HG02588 (cell line): ENCODE measurements around the gene LANCL2.
A peak's percentile ranks its signal among the peaks of the same experiment; 100 is the strongest.
"Not testable (repeated sequence)": the region's sequence is repeated elsewhere in the genome, so short reads cannot be mapped to it uniquely, and the experiment has no call there.

Experiments used
- ATAC-seq: cut with Tn5 transposase; IDR thresholded peaks from one replicate; pipeline ENCODE4 v1.9.1; 2021; ENCODE audit warnings: mild to moderate bottlenecking, moderate library complexity; ENCODE audit not compliant: unreplicated experiment

The LANCL2 gene, protein sequence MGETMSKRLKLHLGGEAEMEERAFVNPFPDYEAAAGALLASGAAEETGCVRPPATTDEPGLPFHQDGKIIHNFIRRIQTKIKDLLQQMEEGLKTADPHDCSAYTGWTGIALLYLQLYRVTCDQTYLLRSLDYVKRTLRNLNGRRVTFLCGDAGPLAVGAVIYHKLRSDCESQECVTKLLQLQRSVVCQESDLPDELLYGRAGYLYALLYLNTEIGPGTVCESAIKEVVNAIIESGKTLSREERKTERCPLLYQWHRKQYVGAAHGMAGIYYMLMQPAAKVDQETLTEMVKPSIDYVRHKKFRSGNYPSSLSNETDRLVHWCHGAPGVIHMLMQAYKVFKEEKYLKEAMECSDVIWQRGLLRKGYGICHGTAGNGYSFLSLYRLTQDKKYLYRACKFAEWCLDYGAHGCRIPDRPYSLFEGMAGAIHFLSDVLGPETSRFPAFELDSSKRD

DNA sequence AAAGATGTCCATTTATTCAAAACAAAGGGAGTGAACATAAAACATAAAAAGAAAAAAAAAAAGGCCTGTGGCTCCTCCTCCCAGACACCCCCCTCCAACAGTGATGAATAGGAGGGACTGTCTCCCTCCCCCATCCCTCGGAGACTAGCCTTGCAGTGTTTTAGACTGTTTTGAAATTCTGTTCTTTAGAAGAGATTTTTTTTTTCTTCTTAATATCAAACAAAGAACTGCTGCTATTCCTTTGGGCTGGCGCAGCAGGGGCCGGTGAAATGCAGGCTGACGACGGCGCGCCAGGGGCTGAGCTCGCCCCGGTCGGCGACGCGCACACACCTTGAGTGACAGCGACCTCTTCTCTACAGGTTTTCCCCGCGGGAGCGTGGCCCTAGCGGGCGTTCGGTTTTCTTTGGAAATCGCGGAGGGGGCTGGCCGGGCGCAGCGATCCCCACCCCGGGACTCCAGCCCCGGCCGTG is at the start of gene LANCL2:
LANCL2 (plus strand) TSS at position 133 of the 470 bp plus-strand sequence. CDS start 689 bp downstream, outside the sequence.
- peak; percentile 38 for ATAC-seq

DNA sequence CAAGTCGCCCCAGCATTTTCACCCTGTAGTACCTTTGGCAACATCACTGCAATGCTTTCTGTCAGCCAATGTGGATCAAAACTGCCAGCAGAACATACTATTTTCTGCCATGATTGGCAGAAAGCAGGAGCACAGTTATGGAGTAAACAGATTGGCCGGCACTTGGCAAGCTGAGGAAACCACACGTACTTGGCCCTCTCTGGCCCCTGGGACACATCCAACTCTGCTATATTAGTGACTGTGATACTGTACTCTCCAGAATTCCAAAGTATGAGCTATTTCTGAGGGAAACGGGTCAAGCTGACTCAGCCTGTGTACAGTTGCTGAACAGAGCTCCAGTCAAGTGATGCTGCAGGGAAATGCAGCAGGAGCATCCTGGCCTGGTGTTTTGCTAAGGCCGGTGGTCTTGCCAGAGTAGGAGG is 39.8 kb upstream of the LANCL2 start:
- no peak for ATAC-seq

DNA sequence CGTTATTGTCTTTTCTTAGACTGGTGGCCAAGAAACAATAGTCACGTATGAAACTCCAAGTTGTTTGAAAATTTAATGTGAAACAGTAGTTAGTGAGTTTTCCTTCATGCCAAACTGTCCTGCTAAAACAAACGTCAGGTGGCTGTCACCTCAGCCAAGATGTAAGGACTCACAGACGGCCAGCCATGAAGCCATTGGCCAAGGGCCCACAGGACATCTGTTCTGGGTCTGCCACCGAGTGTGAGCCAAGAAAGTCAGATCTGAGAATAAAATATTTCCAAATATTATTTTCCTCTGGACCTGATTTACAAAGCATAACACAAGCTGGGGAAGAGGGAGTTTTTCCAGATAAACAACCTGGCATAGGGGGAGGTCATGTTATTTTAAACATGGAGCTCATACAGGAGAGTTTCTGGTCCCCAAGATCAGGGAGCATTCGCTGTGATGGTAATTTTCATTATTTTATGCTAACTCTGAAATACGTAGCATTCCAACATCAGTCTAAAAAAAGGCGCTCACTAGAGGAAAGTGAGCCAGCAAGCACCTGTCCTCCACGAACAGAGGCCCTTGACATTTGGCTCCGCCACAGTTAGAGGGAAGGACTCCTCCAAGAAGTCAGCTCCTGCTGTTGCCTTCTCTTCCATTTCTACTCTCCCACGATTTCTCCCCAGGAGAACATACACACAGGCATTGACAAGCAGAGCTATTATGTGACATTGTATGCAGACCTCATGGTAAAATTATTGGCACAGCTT is 38.9 kb upstream of the LANCL2 start:
- no peak for ATAC-seq

DNA sequence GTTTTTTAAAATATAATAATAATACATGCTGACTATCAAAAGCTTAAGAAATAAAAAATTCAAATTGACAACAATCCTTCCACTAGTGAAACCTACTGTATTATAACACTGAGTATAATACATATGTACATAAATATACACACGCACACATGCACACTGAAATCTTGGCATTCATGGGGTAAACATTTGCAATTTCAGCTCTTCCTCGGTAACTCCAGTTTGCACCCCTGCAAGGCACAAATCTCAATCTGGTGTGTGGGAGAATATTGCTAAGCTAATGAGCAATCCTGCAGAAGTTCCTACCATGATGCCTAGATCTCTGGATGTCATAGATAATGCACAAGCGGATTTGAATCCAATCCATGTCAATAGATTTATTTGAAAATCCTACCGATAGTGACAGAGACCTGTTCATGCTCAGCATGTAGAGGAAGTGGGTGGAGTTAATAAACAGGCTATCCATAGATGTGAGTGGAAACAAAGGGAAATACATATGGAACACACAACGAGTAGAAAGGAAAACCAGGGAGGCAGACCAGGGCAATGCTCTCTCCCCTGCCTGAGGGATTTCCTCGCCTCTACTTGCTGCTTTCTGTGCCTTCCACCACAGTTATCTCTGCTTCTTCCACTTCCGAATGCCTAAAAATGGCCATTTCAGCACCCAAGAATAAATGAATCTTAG is 38.1 kb upstream of the LANCL2 start:
- no peak for ATAC-seq

DNA sequence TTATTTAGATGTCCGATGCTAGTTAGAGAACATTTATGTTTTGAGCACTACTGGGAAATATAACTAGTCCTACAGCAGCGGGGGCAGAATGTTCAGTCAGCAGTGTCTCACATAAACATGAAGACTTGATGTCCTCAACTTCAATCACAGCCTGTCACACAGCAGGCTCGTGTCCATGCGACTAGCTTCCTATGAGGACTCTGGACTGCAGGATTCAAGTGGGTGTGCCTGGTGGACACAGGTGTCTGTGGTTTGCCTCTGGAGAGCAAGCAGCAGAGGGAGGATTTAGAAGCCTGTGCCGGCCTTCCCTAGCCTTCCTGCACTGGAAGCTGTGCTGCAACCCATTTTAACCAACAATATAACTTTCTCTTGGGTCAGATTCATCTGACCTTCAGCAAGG is 30.0 kb upstream of the LANCL2 start:
- no peak for ATAC-seq

DNA sequence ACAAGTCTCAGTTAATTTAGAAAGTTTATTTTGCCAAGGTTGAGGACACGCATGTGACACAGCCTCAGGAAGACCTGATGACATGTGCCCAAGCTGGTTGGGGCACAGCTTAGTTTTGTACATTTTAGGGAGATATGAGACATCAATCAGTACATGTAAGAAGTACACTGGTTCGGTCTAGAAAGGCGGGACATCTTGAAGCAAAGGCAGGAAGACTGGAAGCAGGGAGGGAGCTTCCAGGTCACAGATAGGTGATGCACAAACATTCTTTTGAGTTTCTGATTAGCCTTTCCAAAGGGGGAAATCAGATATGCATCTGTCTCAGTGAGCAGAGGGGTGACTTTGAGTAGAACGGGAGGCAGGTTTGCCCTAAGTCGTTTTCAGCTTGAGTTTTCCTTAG is 29.4 kb upstream of the LANCL2 start:
- no peak for ATAC-seq

DNA sequence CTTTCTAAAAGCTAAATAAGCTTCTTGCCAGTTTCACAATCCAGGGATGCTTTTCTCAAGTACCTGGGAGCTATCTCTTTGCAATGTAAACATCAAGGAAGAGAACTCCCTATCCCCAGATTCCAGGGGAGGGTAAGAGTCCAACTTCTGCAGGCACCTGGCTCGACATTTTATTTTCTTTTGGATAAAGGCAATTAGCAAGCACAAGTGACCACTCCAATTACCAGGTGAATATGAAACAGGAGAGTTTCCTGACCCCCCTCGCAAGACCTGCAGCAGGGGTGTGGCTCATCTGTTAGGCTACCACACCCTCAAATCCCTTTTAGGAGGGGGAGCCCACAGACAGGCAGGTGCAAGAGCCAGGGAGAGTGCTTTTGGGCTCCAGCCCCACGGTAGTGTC is 28.6 kb upstream of the LANCL2 start:
- ATAC-seq, result no peak

DNA sequence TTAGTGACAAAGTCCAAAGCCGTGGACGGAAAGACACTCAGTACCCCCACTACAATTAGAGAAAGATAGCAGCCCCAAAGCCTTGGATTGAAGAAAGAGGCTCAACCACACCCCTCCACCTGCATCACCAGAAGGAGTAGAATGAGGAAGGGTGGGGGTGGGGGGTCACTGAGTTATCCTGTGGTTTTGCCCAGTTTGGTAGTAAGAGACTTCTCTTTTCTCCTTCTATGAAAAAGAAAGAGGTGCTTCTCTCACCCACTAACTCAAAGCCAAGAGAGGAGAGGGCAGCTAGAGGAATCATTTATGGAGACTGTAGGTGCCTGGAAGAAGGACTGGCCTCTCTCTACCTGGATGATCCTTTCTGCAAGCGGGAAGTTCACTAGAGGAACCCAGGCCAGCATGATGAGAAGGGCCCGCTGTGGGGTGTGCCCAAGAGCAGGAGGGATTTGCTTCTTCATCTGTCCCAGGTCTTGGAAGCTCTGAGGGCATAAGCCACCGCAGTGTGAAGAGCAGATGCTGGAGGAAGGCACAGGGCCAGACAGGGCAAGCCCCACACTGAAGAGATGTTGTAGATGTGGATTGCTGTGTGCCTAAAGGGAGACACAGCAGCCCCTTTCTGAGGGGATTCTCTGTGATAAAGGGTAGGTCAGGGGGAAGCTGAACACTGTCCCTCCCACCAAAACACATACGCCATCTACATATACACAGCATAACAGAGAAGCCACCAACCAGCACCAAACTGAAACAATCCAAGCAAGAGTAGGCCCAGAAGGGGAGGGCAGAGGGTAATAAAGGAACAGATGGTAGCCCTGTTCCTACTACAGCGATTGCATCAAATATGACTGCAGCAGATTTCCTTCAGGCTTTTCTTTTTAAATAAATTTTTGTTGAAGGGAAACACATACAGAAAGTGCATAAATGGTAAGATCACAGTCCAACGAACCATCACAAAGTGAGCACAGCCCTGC is 25.8 kb upstream of the LANCL2 start:
- no peak for ATAC-seq

DNA sequence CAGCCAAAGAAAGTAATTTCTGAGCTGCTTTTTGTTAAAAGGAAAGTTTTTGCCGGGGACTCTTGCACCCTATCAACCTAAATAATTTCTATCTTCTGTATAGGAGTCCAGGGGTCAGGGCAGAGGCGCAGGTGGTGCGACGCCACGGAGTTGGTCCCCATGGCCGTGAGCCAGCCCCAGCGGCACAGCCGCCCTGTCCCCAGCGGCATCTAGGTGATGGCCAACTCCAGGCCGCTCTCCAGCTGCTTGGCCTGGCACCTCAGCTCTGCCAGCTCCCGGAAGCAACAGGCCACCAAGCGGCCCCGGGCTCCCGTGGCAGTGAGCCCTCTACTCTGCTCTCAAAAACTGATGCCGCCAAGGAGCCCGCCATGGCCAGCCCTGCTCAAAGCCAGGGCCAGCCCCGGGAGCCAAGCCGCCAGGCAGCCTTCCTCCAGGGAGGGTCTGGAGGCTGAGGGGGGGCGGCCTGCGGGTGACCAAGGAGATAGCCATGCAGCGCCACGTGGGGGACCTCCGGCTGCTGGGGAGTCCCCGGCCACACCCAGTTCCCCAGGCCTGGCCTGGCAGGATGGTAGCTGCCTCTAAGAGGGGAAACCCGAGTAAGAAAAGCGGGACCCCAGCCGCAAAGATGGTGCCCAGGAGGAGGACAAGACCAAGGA is 22.8 kb upstream of the LANCL2 start:
- no peak for ATAC-seq

DNA sequence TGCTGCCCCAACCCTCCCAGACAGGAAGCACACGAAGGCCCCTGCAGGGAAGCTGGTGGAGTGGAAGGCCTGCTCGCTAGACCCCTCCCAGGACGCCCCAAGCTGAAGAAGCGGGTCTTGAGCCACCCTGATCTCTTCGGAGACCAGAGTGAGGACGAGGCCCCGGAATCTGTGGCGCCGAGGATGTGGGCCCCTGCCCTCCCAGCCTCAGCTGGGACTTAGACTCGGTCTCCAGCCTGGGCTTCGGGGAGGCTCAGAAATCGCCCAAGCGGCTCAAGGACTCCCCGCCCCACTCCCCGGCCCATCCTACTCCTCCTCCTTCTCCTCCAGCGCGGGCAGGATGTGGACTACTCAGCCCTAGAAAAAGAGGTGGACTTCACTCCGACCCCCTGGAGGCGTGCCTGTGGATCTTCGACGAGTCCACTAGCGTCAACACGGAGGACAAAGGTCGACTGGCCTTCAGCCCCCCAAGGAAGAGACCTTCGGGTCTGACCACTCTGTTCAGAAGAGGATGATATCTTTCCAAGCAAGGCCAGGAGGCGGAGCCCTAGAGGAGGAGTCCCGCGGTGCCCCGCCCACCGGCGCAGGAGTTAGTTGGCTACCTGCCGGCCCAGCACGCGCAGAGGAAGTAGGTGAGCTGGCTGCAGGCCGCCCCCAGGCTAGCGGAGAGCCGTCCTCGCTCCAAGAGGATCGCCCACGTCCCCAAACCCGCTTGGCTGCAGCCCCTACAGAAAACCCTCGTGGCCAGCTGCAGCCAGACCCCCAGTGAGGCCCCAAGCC is 21.9 kb upstream of the LANCL2 start:
- ATAC-seq, result no peak

DNA sequence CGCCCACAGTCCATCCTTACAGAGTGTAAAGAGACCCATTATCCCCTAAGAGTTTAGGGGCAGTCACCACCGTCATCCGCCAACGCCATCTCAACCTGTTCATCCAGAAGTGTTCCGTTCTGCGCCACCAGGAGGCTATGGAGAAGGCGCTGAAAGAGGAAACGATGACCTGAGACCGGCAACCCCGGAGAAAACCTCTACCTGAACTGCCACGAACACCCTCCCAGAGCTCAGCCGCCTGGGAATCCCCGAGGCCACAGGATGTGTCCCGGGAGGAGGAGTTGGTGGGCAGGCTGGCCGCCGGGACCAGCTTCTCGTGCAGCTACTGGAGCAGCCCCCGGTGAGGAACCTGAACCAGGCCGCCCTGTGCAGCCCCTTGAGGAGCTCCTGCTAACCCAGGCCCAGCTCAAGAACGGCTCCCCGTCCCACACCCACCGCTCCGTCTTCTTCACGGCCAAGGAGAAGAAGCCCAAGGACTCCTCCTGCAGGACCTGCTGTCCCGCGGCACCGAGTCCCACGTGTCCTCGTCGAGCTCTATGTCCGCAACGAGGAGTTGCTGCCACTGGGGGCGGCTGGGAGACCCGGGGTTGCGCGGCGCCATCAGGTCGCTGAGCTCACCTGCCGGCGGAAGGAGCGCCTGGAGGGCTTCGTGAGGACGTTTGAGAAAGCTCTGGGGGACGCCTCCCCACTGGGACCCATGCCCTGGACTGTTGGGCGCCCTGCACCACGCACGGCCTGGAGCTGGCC is 21.1 kb upstream of the LANCL2 start:
- no peak for ATAC-seq

DNA sequence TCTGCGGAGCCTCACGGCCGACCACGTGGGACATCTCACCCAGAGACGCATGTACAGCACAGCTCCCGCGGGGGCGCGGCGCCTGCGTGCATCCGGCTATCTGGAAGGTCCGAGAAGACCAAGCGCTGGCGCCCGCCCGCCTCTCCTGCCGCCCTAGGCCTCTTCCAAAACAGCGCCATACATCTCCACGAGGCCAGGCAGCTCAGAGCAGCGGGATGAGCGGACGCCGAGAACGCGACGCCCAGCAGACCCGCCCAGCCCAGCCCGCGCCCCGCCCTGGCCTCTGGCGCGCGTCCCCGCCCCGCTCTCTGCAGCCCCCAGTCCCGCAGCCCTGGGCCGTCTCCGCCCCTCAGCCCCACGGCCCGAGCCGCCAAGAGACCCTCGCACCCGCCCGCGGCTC is 20.3 kb upstream of the LANCL2 start:
- no peak for ATAC-seq

DNA sequence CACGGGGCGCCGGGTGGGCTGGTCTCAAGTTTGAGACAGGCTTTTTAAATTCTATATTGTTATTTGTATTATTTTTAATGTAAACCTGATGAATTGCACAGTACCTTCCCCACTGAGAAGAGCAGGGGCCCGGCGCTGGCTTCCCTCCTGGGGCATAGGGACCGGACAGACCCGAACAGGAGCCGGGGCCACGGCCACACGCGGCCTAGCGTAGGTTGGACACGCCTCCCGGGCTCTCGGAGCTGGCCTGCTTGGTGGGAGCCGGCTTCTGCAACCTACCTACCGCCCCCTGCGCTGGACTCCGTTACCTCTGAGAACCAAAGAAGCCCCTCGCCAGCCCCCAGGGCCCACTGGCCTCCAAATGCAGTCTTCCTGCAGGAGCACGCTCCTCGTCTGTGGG is 19.8 kb upstream of the LANCL2 start:
- no peak for ATAC-seq

DNA sequence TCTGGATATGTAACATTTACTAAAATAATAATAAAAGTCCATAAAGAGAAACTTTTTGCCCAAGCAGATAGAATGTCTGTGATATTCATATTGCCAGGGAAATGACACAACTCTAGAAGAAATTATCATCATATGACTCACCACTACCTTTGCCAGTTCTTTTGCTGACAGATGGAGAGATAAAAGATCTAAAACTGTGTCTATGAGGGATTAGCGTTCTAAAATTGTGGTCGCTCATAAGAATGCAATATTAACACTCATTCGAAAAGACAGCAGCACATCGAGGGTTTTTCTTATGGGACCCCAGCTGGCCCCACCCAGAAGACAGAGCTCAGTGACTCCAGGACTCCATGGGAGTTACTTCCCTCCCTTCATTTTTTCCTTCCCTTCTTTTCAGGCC is 16.6 kb upstream of the LANCL2 start:
- no peak for ATAC-seq

DNA sequence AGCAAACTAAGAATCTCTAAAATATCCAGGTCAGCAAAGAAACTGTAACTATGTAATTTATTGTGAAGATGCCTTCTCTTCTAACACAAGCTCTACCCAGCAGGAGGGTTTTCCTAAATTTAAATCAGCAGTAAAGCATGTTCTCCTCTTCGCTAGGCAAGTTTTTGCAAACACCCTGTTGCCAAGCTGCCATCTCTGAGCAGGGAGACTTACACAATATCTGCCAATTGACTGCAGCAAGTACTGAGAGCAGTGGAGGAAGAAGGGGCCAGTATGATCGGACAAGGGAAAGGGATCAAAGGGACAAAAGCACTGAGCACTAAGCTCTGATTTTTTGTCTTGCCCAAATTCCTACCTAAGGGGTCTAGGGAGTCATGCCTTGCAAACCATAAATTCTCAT is 16.0 kb upstream of the LANCL2 start:
- no peak for ATAC-seq

DNA sequence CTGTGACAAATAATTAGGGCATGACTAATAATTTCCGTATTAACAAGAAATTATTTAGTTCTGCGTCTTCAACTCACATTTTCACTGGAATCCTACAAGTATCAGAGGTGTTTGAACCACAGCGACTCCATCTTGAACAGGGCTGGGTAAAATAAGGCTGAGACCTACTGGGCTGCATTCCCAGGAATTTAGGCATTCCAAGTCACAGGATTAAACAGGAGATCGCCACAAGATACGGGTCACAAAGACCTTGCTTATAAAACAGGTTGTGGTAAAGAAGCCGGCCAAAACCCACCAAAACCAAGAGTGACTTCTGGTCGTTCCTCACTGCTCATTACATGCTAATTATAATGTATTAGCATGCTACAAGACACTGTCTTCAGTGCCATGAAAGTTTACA is 14.9 kb upstream of the LANCL2 start:
- no peak for ATAC-seq

DNA sequence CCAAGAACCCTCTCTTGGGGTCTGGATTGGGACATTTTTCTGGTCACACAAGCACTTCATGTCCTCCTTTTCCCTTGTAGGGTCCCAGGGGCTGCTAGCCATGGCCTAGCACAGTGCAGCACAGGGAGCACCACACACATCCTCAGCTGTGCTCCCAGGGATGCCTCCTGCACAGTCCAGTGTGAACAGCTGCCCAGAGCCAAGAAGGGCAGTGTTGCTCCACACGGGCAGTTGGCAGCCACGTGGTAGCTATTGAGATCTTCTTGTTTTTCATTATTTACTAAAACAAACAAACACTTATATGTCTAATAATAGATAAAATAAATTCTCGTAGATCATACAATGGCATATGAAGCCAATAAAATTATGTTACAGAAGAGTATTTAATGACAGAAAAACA is 13.9 kb upstream of the LANCL2 start:
- no peak for ATAC-seq

DNA sequence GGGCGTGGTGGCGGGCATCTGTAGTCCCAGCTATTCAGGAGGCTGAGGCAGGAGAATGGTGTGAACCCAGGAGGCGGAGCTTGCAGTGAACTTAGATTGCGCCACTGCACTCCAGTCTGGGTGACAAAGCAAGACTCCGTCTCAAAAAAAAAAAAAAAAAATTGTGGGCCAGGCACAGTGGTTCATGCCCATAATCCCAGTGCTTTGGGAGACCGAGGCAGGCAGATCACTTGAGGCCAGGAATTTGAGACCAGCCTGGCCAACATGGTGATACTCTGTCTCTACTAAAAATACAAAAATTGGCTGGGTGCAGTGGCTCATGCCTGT is 12.2 kb upstream of the LANCL2 start:
- ATAC-seq, result not testable (repeated sequence)

DNA sequence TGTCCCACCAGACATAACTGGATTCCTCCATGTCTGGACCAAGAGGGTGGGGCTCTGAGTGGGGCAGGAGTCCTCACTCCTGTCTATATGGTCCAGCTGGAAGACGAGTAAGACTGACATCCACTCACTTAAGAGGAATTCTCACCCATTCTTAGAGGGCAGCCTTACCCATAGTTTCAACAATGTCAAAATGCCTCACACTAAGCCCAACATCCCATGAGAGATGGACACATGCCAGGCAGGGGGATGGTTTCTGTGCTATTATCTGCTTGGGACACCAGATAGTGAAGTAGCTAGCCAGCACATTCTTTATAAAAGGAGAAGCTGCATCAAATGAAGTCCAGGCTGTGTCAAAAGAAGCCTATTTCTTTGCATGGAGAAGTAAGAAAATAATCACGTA is 4.7 kb upstream of the LANCL2 start:
- no peak for ATAC-seq
